Transverse colon (tissue), 3 donors: ENCODE data around the gene NPIPB12.
"Not testable (repeated sequence)": the region's sequence is repeated elsewhere in the genome, so short reads cannot be mapped to it uniquely, and the experiment has no call there.

Source experiments
- POLR2A ChIP-seq: fragments of 450-650 bp; IDR thresholded peaks from one replicate; pipeline ENCODE4 v1.6.1; 2016; ENCODE audit warnings: antibody characterized with exemption, mild to moderate bottlenecking, moderate library complexity
- TF ChIP-seq, protein P1 (sequence below), 5 experiments: fragments of 200-600 bp in 3 of 5; fragments of 450-650 bp in 2 of 5; sonication (generic) in 3 of 5; IDR thresholded peaks; 1 replicate in 2 of 5; 2 replicates in 3 of 5; pipeline ENCODE4 v1.5.1; 2016 to 2017; ENCODE audit warnings: antibody characterized with exemption in 5 of 5, inconsistent platforms in 3 of 5, mild to moderate bottlenecking in 2 of 5, moderate library complexity in 1 of 5

DNA sequence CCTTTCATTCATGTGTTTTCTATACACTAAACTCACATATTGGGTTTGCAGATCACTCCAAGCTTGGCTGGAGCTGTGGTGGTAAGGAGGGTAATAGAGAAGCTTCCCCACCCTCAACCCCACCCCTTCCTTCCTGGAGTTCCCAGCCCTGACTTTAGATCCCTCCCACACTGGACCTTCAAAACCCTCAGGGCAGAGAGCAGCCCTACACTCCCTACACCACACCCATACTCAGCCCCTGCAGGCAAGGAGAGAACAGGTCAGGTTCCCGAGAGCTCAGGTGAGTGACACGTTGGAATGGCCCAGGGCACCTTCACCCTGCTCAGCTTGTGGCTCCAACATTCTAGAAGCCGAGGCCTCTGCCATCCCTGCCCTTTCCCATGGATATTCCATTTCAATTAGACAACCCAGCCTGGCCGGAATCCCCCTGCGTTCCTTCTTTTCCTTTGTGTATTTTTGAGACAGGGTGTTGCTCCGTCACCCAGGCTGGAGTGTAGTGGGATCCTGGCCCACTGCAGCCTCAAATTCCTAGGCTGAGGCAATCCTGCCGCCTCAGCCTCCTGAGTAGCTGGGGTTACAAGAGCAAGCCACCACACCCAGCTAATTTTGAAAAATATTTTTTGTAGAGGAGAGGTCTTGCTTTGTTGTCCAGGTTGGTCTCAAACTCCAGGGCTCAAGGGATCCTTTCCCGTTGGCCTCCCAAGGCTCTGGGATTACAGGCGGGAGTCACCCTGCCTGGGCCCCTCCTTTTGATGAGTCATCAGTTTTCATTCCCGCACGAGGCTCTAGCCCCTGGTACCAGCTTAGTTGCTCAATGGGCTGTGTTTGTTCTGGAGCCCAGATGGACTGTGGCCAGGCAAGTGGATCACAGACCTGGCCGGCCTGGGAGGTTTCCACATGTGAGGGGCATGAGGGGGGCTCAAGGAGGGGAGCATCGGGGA lies 46.2 kb downstream of the NPIPB12 start, which contains the start of gene SULT1A4:
- TF ChIP-seq POLR2A, result not testable (repeated sequence)
- TF ChIP-seq, protein P1, sequence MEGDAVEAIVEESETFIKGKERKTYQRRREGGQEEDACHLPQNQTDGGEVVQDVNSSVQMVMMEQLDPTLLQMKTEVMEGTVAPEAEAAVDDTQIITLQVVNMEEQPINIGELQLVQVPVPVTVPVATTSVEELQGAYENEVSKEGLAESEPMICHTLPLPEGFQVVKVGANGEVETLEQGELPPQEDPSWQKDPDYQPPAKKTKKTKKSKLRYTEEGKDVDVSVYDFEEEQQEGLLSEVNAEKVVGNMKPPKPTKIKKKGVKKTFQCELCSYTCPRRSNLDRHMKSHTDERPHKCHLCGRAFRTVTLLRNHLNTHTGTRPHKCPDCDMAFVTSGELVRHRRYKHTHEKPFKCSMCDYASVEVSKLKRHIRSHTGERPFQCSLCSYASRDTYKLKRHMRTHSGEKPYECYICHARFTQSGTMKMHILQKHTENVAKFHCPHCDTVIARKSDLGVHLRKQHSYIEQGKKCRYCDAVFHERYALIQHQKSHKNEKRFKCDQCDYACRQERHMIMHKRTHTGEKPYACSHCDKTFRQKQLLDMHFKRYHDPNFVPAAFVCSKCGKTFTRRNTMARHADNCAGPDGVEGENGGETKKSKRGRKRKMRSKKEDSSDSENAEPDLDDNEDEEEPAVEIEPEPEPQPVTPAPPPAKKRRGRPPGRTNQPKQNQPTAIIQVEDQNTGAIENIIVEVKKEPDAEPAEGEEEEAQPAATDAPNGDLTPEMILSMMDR (IDR thresholded peaks at IDR 0.05), result not testable (repeated sequence)
